Neuronal stem cell (in vitro differentiated cells): ENCODE data around the gene GABRG3.
A peak's percentile ranks its signal among the peaks of the same experiment; 100 is the strongest.

Experiments used
- DNase-seq: peaks from one replicate; pipeline ENCODE4 v3.0.0-alpha.2; 2013; ENCODE audit warnings: low spot score
- H2AFZ ChIP-seq: one replicate; pipeline ENCODE4 v1.6.1; 2013; ENCODE audit warnings: mild to moderate bottlenecking, low read length, inconsistent platforms
- H2AK5ac ChIP-seq: 2 replicates; pipeline ENCODE4 v1.6.1; 2013; ENCODE audit warnings: low read depth, mild to moderate bottlenecking, inconsistent platforms, low read length, moderate library complexity, mixed read lengths
- H2BK120ac ChIP-seq: 2 replicates; pipeline ENCODE4 v1.6.1; 2013; ENCODE audit warnings: low read depth, mild to moderate bottlenecking, inconsistent platforms, low read length, moderate library complexity, mixed read lengths
- H2BK12ac ChIP-seq: one replicate; pipeline ENCODE4 v1.6.1; 2013; ENCODE audit warnings: low read length, inconsistent platforms
- H2BK15ac ChIP-seq: 2 replicates; pipeline ENCODE4 v1.6.1; 2013; ENCODE audit warnings: mild to moderate bottlenecking, low read length, inconsistent platforms, mixed read lengths
- H2BK5ac ChIP-seq: one replicate; pipeline ENCODE4 v1.6.1; 2013; ENCODE audit warnings: inconsistent platforms, mild to moderate bottlenecking, low read length, moderate library complexity
- H3K14ac ChIP-seq: one replicate; pipeline ENCODE4 v1.6.1; 2013; ENCODE audit warnings: low read length, inconsistent platforms
- H3K18ac ChIP-seq: 2 replicates; pipeline ENCODE4 v1.6.1; 2013; ENCODE audit warnings: low read length, inconsistent platforms
- H3K23ac ChIP-seq: 2 replicates; pipeline ENCODE4 v1.6.1; 2013; ENCODE audit warnings: low read depth, mild to moderate bottlenecking, mixed read lengths, low read length, inconsistent platforms; ENCODE audit not compliant: poor library complexity
- H3K27ac ChIP-seq: replicated peaks from 3 replicates; pipeline ENCODE4 v1.5.1; 2013; ENCODE audit warnings: low read length, inconsistent platforms
- H3K27me3 ChIP-seq, 3 experiments: 2 replicates each; pipeline ENCODE4 v1.6.1; 2013; ENCODE audit warnings: low read length in 3 of 3, mild to moderate bottlenecking in 2 of 3, inconsistent platforms in 1 of 3, low read depth in 1 of 3, mixed read lengths in 1 of 3, moderate library complexity in 1 of 3; ENCODE audit not compliant: control insufficient read depth in 3 of 3, insufficient read depth in 3 of 3
- H3K36me3 ChIP-seq, 2 donors: replicated peaks in 1 of 2; 2 replicates each; pipeline ENCODE4 v1.6.1; 2013; ENCODE audit warnings: low read length in 2 of 2; ENCODE audit not compliant: control insufficient read depth in 2 of 2, insufficient read depth in 2 of 2
- H3K4ac ChIP-seq: 2 replicates; pipeline ENCODE4 v1.6.1; 2013; ENCODE audit warnings: inconsistent platforms, mild to moderate bottlenecking, low read length, moderate library complexity
- H3K4me1 ChIP-seq, 2 donors: 1 replicate in 1 of 2; 2 replicates in 1 of 2; pipeline ENCODE4 v1.6.1; 2013; ENCODE audit warnings: low read length in 2 of 2, low read depth in 1 of 2; ENCODE audit not compliant: control insufficient read depth in 2 of 2, insufficient read depth in 1 of 2
- H3K4me2 ChIP-seq: one replicate; pipeline ENCODE4 v1.6.1; 2013; ENCODE audit warnings: mild to moderate bottlenecking, low read length, inconsistent platforms; ENCODE audit not compliant: insufficient read depth, poor library complexity, severe bottlenecking
- H3K4me3 ChIP-seq, 2 donors: 2 replicates each; pipeline ENCODE4 v1.5.1; 2013; ENCODE audit warnings: low read length in 2 of 2, mild to moderate bottlenecking in 2 of 2, inconsistent platforms in 1 of 2, moderate library complexity in 1 of 2
- H3K79me1 ChIP-seq: one replicate; pipeline ENCODE4 v1.6.1; 2013; ENCODE audit warnings: low read depth, mild to moderate bottlenecking, inconsistent platforms, low read length, moderate library complexity
- H3K9ac ChIP-seq: one replicate; pipeline ENCODE4 v1.6.1; 2013; ENCODE audit warnings: mild to moderate bottlenecking, low read depth, low read length, inconsistent platforms; ENCODE audit not compliant: poor library complexity
- H3K9me3 ChIP-seq, 2 donors: replicated peaks in 1 of 2; 2 replicates each; pipeline versions ENCODE3 to v1.6.1; 2013; ENCODE audit warnings: low read length in 2 of 2, mild to moderate bottlenecking in 2 of 2, inconsistent platforms in 1 of 2, low read depth in 1 of 2, mixed read lengths in 1 of 2, moderate library complexity in 1 of 2; ENCODE audit not compliant: control insufficient read depth in 2 of 2, insufficient read depth in 1 of 2
- H4K8ac ChIP-seq: one replicate; pipeline ENCODE4 v1.6.1; 2013; ENCODE audit warnings: low read depth, mild to moderate bottlenecking, inconsistent platforms, low read length, moderate library complexity
- H4K91ac ChIP-seq: one replicate; pipeline ENCODE4 v1.6.1; 2013; ENCODE audit warnings: low read length, low read depth, mild to moderate bottlenecking, inconsistent platforms; ENCODE audit not compliant: poor library complexity
- WGBS, 2 donors: extraction: QIAGEN DNeasy Blood & Tissue Kit; methylation state at CpG; one replicate each; pipeline ENCODE4 v1.1.7; 2013; ENCODE audit warnings: missing lambda C conversion rate in 2 of 2, mixed read lengths in 1 of 2; ENCODE audit not compliant: insufficient read length in 2 of 2, insufficient replicate concordance in 1 of 2; ENCODE audit errors: extremely low coverage in 2 of 2; 5-methylcytosine and 5-hydroxymethylcytosine counted together

GABRG3 gene

GRCh38 chr15:27512281-27513001, 541.5 kb downstream of the GABRG3 start:
- H3K4me3 ChIP-seq = no peak overlapping the region
- H3K36me3 ChIP-seq = no peaks in the 10 kb centered on the region
- H2BK120ac ChIP-seq = no peak overlapping the region
- no peak overlapping the region for H2BK15ac ChIP-seq
- DNase-seq = no peak
- H2AFZ ChIP-seq = no peak overlapping the region
- no peak overlapping the region for H2AK5ac ChIP-seq
- no peak overlapping the region for H3K18ac ChIP-seq
- no peak overlapping the region for H3K9ac ChIP-seq
- no peak overlapping the region for H3K4ac ChIP-seq
- H3K23ac ChIP-seq = no peak overlapping the region
- no peak overlapping the region for H4K91ac ChIP-seq
- peaks cover 0 to 7% of the 10 kb centered on the region in 2 donors for H3K9me3 ChIP-seq
- H3K4me2 ChIP-seq = no peak overlapping the region
- no peak overlapping the region for H3K14ac ChIP-seq
- no peak overlapping the region for H2BK5ac ChIP-seq
- no peaks in the 10 kb centered on the region for H3K79me1 ChIP-seq
- no peaks in the 10 kb centered on the region for H3K27me3 ChIP-seq
- H3K27ac ChIP-seq = no peak overlapping the region
- WGBS, 2 donors = no CpG with 5 or more reads among the region's 4 CpGs
- H3K4me1 ChIP-seq = no peaks in the 10 kb centered on the region
- H2BK12ac ChIP-seq = no peak overlapping the region
- H4K8ac ChIP-seq = no peak overlapping the region

- Histone ChIP-seq H2BK120ac (no peak overlapping the region), H3K4me2 (no peak overlapping the region), H2AK5ac (no peak overlapping the region), H3K18ac (no peak overlapping the region), H3K79me1 (no peaks in the 10 kb centered on the region), H3K9me3 (peaks cover 0 to 7% of the 10 kb centered on the region in 2 donors), H3K14ac (no peak overlapping the region), H3K4ac (no peak overlapping the region), H3K27me3 (no peaks in the 10 kb centered on the region), H2BK12ac (no peak overlapping the region), H3K27ac (no peak overlapping the region), H3K23ac (no peak overlapping the region), H4K91ac (no peak overlapping the region), H4K8ac (no peak overlapping the region), H3K9ac (no peak overlapping the region), H3K36me3 (no peaks in the 10 kb centered on the region), H2AFZ (no peak overlapping the region), H2BK5ac (no peak overlapping the region), H2BK15ac (no peak overlapping the region), H3K4me3 (no peak overlapping the region), H3K4me1 (no peaks in the 10 kb centered on the region)
- WGBS, 2 donors = no CpG with 5 or more reads among the region's 3 CpGs
- no peak for DNase-seq
Measured at GRCh38 chr15:27514526-27514925, 543.5 kb downstream of the GABRG3 start.

- Histone ChIP-seq H3K9ac (no peak overlapping the region), H2AFZ (no peak overlapping the region), H3K36me3 (no peaks in the 10 kb centered on the region), H2BK5ac (no peak overlapping the region), H4K8ac (no peak overlapping the region), H3K23ac (no peak overlapping the region), H3K18ac (no peak overlapping the region), H4K91ac (no peak overlapping the region), H3K27ac (no peak overlapping the region), H2BK15ac (no peak overlapping the region), H3K4me2 (no peak overlapping the region), H3K4me3 (peak overlapping the region in 1 of 2 donors; percentile 5), H3K9me3 (no peaks in the 10 kb centered on the region), H2BK12ac (no peak overlapping the region), H3K27me3 (no peaks in the 10 kb centered on the region), H2AK5ac (no peak overlapping the region), H3K14ac (no peak overlapping the region), H3K79me1 (no peaks in the 10 kb centered on the region), H3K4ac (no peak overlapping the region), H2BK120ac (no peak overlapping the region), H3K4me1 (no peaks in the 10 kb centered on the region)
- no CpG with 5 or more reads among the region's 18 CpGs for WGBS, 2 donors
- DNase-seq = no peak
Measured at GRCh38 chr15:27527490-27528067, 556.6 kb downstream of the GABRG3 start.

- no peak for DNase-seq
- Histone ChIP-seq H2BK5ac (no peak overlapping the region), H2AK5ac (no peak overlapping the region), H3K27ac (no peak overlapping the region), H3K79me1 (no peaks in the 10 kb centered on the region), H3K18ac (no peak overlapping the region), H3K14ac (no peak overlapping the region), H4K91ac (no peak overlapping the region), H3K36me3 (no peaks in the 10 kb centered on the region), H2BK15ac (no peak overlapping the region), H3K4ac (no peak overlapping the region), H4K8ac (no peak overlapping the region), H3K9ac (no peak overlapping the region), H3K4me2 (no peak overlapping the region), H2BK12ac (no peak overlapping the region), H3K4me1 (no peaks in the 10 kb centered on the region), H2AFZ (no peak overlapping the region), H2BK120ac (no peak overlapping the region), H3K23ac (no peak overlapping the region), H3K27me3 (no peaks in the 10 kb centered on the region), H3K9me3 (no peaks in the 10 kb centered on the region), H3K4me3 (no peak overlapping the region)
- WGBS, 2 donors = no CpG with 5 or more reads among the region's 8 CpGs
Measured at GRCh38 chr15:27529399-27529798, 558.4 kb downstream of the GABRG3 start.
